Karpas-422 (cell line): ENCODE results near the gene TNFSF8. TPM values are rescaled to one million over a fixed set of nuclear protein-coding genes. Genes with fewer than 3 reads are reported as not detected.
A peak's percentile ranks its signal among the peaks of the same experiment; 100 is the strongest.

Experiments used
- DNase-seq: peaks from one replicate; pipeline ENCODE4 v3.0.0-alpha.2; 2015
- H2AFZ ChIP-seq: fragments of 200-600 bp; sonication (generic); 2 replicates; pipeline ENCODE4 v1.6.1; 2014; ENCODE audit warnings: antibody characterized with exemption, low read length, mixed read lengths
- H3K27ac ChIP-seq: fragments of 200-600 bp; sonication (generic); 2 replicates; pipeline ENCODE4 v1.5.1; 2014; ENCODE audit warnings: mild to moderate bottlenecking, low read length, moderate library complexity
- H3K27me3 ChIP-seq: fragments of 200-600 bp; sonication (generic); 2 replicates; pipeline ENCODE4 v1.6.1; 2014; ENCODE audit warnings: low read length, mixed read lengths
- H3K36me3 ChIP-seq: fragments of 200-600 bp; sonication (generic); 2 replicates; pipeline ENCODE4 v1.6.1; 2014; ENCODE audit warnings: low read length, mixed read lengths; ENCODE audit not compliant: insufficient read depth
- H3K4me1 ChIP-seq: fragments of 200-600 bp; sonication (generic); 2 replicates; pipeline ENCODE4 v1.6.1; 2014; ENCODE audit warnings: mild to moderate bottlenecking, low read length, mixed read lengths
- H3K4me2 ChIP-seq: fragments of 200-600 bp; sonication (generic); 2 replicates; pipeline ENCODE4 v1.6.1; 2014; ENCODE audit warnings: low read length, low read depth, mild to moderate bottlenecking; ENCODE audit not compliant: poor library complexity, severe bottlenecking
- H3K4me3 ChIP-seq: fragments of 200-600 bp; sonication (generic); 2 replicates; pipeline ENCODE4 v1.5.1; 2014; ENCODE audit warnings: mild to moderate bottlenecking, antibody characterized with exemption, low read length, mixed read lengths
- H3K79me2 ChIP-seq: fragments of 200-600 bp; sonication (generic); 2 replicates; pipeline ENCODE4 v1.6.1; 2014; ENCODE audit warnings: mild to moderate bottlenecking, low read length, mixed read lengths
- H3K9ac ChIP-seq: fragments of 200-600 bp; sonication (generic); 2 replicates; pipeline ENCODE4 v1.6.0; 2014; ENCODE audit warnings: low read length
- H3K9me2 ChIP-seq: fragments of 200-600 bp; sonication (generic), shearing (Covaris generic); replicated peaks from 2 replicates; pipeline ENCODE4 v1.6.0; 2014; ENCODE audit warnings: mild to moderate bottlenecking, low read length, moderate library complexity; ENCODE audit not compliant: insufficient read depth
- H3K9me3 ChIP-seq: fragments of 300-700, 200-600 bp; sonication (generic); 2 replicates; pipeline ENCODE4 v1.6.1; 2014; ENCODE audit warnings: low read length, mixed read lengths
- H4K20me1 ChIP-seq: fragments of 200-600 bp; sonication (generic); 2 replicates; pipeline ENCODE4 v1.6.1; 2014; ENCODE audit warnings: mild to moderate bottlenecking, antibody characterized with exemption, low read length, low read depth; ENCODE audit not compliant: insufficient read depth
- total RNA-seq: library from RNA; depleted of rRNA; stranded (reverse); fragments of >200 nt; shearing (Covaris generic); gene quantifications from 2 replicates; pipeline ENCODE4 v1.2.3, GENCODE V29; 2014; ENCODE audit warnings: low replicate concordance

The TNFSF8 gene
- total RNA-seq, 1 experiment from 2014 or later: 19.6 TPM

GRCh38 chr9:114958844-114959235 lies 28.4 kb upstream of the TNFSF8 start:
- Histone ChIP-seq H3K4me1 (peaks cover 8% of the 10 kb centered on the region), H3K27ac (no peak overlapping the region), H3K4me3 (no peak overlapping the region), H3K9ac (no peak overlapping the region), H3K36me3 (no peaks in the 10 kb centered on the region), H4K20me1 (no peaks in the 10 kb centered on the region), H2AFZ (no peak overlapping the region), H3K9me2 (no peaks in the 10 kb centered on the region), H3K9me3 (peaks cover 8% of the 10 kb centered on the region; the same call in 1 of the 2 replicates), H3K79me2 (no peaks in the 10 kb centered on the region), H3K27me3 (peaks cover 9% of the 10 kb centered on the region; the same call in 1 of the 2 replicates), H3K4me2 (no peak overlapping the region)
- no peak for DNase-seq

- no peak overlapping the region for H2AFZ ChIP-seq
- H4K20me1 ChIP-seq: no peaks in the 10 kb centered on the region
- H3K4me1 ChIP-seq: peaks cover 8% of the 10 kb centered on the region
- no peak overlapping the region for H3K9ac ChIP-seq
- H3K27me3 ChIP-seq: peaks cover 9% of the 10 kb centered on the region; the same call in 1 of the 2 replicates
- peaks cover 8% of the 10 kb centered on the region; the same call in 1 of the 2 replicates for H3K9me3 ChIP-seq
- H3K4me3 ChIP-seq: no peak overlapping the region
- H3K9me2 ChIP-seq: no peaks in the 10 kb centered on the region
- H3K36me3 ChIP-seq: no peaks in the 10 kb centered on the region
- no peak overlapping the region for H3K27ac ChIP-seq
- no peak for DNase-seq
- no peaks in the 10 kb centered on the region for H3K79me2 ChIP-seq
- H3K4me2 ChIP-seq: no peak overlapping the region
These were observed 27.8 kb upstream of the TNFSF8 start for GRCh38 chr9:114958021-114958843.

GRCh38 chr9:114957558-114957957 lies 27.2 kb upstream of the TNFSF8 start:
- Histone ChIP-seq H3K4me1 (peaks cover 8% of the 10 kb centered on the region), H3K27me3 (peaks cover 9% of the 10 kb centered on the region; the same call in 1 of the 2 replicates), H3K9me3 (peaks cover 8% of the 10 kb centered on the region; the same call in 1 of the 2 replicates), H3K4me3 (no peak overlapping the region), H3K36me3 (no peaks in the 10 kb centered on the region), H3K27ac (no peak overlapping the region), H4K20me1 (no peaks in the 10 kb centered on the region), H3K4me2 (no peak overlapping the region), H3K79me2 (no peaks in the 10 kb centered on the region), H3K9ac (no peak overlapping the region), H2AFZ (no peak overlapping the region), H3K9me2 (no peaks in the 10 kb centered on the region)
- DNase-seq: no peak

GRCh38 chr9:114954956-114955582 lies 24.7 kb upstream of the TNFSF8 start:
- Histone ChIP-seq H3K27ac (no peak overlapping the region), H3K27me3 (peaks cover 7% of the 10 kb centered on the region; the same call in 1 of the 2 replicates), H3K36me3 (no peaks in the 10 kb centered on the region), H3K9me3 (peaks cover 8% of the 10 kb centered on the region; the same call in 1 of the 2 replicates), H3K4me3 (no peak overlapping the region), H3K4me2 (peak overlapping the region; percentile 3), H3K4me1 (peaks cover 8% of the 10 kb centered on the region), H4K20me1 (no peaks in the 10 kb centered on the region), H3K9ac (no peak overlapping the region), H3K79me2 (no peaks in the 10 kb centered on the region), H3K9me2 (no peaks in the 10 kb centered on the region), H2AFZ (no peak overlapping the region)
- DNase-seq: no peak

- no peak overlapping the region for H3K9ac ChIP-seq
- H3K4me1 ChIP-seq: peaks cover 8% of the 10 kb centered on the region
- no peak overlapping the region for H3K4me3 ChIP-seq
- no peaks in the 10 kb centered on the region for H4K20me1 ChIP-seq
- no peaks in the 10 kb centered on the region for H3K9me2 ChIP-seq
- H3K4me2 ChIP-seq: no peak overlapping the region
- no peaks in the 10 kb centered on the region for H3K27me3 ChIP-seq
- no peaks in the 10 kb centered on the region for H3K79me2 ChIP-seq
- H3K27ac ChIP-seq: no peak overlapping the region
- no peak for DNase-seq
- no peak overlapping the region for H2AFZ ChIP-seq
- H3K36me3 ChIP-seq: no peaks in the 10 kb centered on the region
- 0 out of 2 replicates have a peak, but pooled peaks cover under 1% of the 10 kb centered on the region for H3K9me3 ChIP-seq
These were observed 23.6 kb upstream of the TNFSF8 start for GRCh38 chr9:114953959-114954358.

GRCh38 chr9:114953046-114953445 lies 22.7 kb upstream of the TNFSF8 start:
- Histone ChIP-seq H3K4me3 (no peak overlapping the region), H3K4me2 (no peak overlapping the region), H3K79me2 (no peaks in the 10 kb centered on the region), H3K27ac (no peak overlapping the region), H2AFZ (no peak overlapping the region), H3K27me3 (no peaks in the 10 kb centered on the region), H4K20me1 (no peaks in the 10 kb centered on the region), H3K36me3 (no peaks in the 10 kb centered on the region), H3K9me2 (no peaks in the 10 kb centered on the region), H3K9ac (no peak overlapping the region), H3K9me3 (no peaks in the 10 kb centered on the region), H3K4me1 (peaks cover 8% of the 10 kb centered on the region)
- DNase-seq: no peak

- Histone ChIP-seq H3K36me3 (no peaks in the 10 kb centered on the region), H3K4me1 (peaks cover 14% of the 10 kb centered on the region), H3K27ac (no peak overlapping the region), H3K79me2 (no peaks in the 10 kb centered on the region), H3K4me2 (no peak overlapping the region), H3K27me3 (no peaks in the 10 kb centered on the region), H3K9me2 (no peaks in the 10 kb centered on the region), H2AFZ (no peak overlapping the region), H3K9me3 (no peaks in the 10 kb centered on the region), H3K4me3 (no peak overlapping the region), H3K9ac (no peak overlapping the region), H4K20me1 (no peaks in the 10 kb centered on the region)
- no peak for DNase-seq
These were observed 20.4 kb upstream of the TNFSF8 start for GRCh38 chr9:114950761-114951160.

- Histone ChIP-seq H3K9me3 (no peaks in the 10 kb centered on the region), H3K79me2 (no peaks in the 10 kb centered on the region), H2AFZ (no peak overlapping the region), H3K4me1 (0 out of 2 replicates have a peak, but pooled peaks cover 5% of the 10 kb centered on the region), H3K27me3 (no peaks in the 10 kb centered on the region), H3K4me2 (no peak overlapping the region), H4K20me1 (no peaks in the 10 kb centered on the region), H3K36me3 (no peaks in the 10 kb centered on the region), H3K27ac (no peak overlapping the region), H3K9me2 (no peaks in the 10 kb centered on the region), H3K4me3 (no peak overlapping the region), H3K9ac (no peak overlapping the region)
- no peak for DNase-seq
These were observed 16.7 kb upstream of the TNFSF8 start for GRCh38 chr9:114947058-114947457.
